HG03439 (cell line): ENCODE measurements around the gene ACSM6.
"Not testable (repeated sequence)": the region's sequence is repeated elsewhere in the genome, so short reads cannot be mapped to it uniquely, and the experiment has no call there.

Experiments used
- ATAC-seq: cut with Tn5 transposase; IDR thresholded peaks from one replicate; pipeline ENCODE4 v1.9.1; 2021; ENCODE audit warnings: mild to moderate bottlenecking, moderate library complexity; ENCODE audit not compliant: unreplicated experiment

Gene ACSM6

GRCh38 chr10:95214793-95215192 is 20.8 kb downstream of the ACSM6 start:
- no peak for ATAC-seq

DNA sequence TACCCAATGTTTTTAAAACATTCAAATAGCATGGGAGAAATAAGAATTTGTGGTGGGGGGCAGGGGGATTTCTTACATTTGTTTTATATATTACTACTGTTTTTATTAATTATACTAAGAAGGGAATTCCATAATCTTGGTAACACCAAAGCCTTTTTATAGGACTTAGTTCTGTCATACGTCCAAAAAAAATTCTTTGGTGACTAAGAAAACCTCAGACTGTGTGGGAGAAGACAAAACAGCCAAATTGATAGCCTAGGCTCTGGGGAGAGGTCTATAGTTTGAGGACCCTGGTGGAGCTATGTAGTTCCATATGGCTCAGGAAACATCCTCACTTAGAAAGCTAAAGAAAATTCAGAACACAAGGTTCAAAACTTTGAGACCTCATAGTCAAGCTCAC is 23.4 kb downstream of the ACSM6 start:
- ATAC-seq: no peak

DNA sequence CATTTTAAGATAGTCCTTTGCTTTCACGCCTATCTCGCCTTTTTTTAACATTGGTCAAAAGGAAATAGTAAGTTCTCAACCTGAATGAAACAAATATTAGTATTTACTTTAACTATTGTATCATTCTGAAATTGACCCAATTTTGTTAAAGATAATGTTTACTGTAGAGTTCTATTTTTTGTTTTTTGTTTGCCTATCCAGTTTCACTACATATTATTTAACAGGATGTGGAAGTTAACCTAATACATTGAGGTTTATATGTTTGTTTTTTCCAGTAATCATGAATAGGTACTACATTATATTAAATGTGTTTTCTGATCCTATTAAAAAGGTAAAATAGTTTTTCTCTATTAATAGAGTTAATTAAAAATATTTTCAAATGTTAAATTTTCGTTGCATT is 26.5 kb downstream of the ACSM6 start:
- ATAC-seq: no peak

DNA sequence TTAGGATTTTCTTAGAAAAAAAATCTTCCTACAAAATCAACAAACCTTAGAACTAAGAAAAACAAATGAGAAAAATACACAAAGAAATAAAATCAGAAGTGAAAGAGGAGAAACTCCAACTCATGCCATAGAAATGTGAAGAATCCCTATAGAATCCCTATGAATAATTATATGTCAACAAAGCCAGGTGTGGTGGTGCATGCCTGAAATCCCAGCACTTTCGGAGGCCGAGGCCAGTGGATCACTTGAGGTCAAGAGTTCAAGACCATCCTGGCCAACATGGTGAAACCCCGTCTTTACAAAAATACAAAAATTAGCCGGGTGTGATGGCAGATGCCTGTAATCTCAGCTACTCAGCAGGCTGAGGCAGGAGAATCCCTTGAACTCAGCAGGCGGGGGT is 27.1 kb downstream of the ACSM6 start:
- ATAC-seq: no peak

GRCh38 chr10:95225136-95225535 is 31.1 kb downstream of the ACSM6 start:
- no peak for ATAC-seq

- ATAC-seq: not testable (repeated sequence)
Observed at GRCh38 chr10:95228934-95229723, 35.1 kb downstream of the ACSM6 start.

- ATAC-seq: no peak
Observed at GRCh38 chr10:95229724-95230627, 35.9 kb downstream of the ACSM6 start.

DNA sequence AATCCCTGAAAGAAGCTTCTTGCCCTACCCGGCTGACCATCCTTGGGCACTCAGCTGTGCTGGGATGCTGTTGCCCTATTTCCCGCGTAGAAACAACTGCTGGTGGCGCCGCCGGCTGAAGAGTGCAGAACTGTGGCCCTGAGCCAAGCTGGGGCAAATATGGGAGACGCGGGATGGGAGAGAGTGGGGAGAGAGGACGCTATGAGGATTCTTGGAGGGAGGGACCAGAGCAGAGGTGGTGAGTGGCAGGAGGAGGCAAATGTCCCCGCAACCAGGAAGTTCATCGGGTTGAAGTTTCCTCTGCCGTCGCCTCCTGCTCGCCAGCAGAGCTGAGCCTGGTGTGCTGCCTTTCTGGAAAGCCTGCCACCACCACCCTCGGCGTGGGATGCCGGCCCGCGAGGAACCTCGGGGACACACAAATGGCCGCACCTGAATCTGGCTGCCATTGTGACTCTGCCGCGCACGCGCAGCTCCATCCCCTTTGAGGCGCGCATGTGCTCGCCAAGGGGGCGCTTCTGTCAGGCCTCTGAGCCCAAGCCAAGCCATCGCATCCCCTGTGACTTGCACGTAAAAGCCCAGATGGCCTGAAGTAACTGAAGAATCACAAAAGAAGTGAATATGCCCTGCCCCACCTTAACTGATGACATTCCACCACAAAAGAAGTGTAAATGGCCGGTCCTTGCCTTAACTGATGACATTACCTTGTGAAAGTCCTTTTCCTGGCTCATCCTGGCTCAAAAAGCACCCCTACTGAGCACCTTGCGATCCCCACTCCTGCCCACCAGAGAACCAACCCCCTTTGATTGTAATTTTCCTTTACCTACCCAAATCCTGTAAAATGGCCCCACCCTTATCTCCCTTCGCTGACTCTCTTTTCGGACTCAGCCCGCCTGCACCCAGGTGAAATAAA is 36.9 kb downstream of the ACSM6 start:
- not testable (repeated sequence) for ATAC-seq

GRCh38 chr10:95233377-95234034 is 39.5 kb downstream of the ACSM6 start:
- no peak for ATAC-seq

GRCh38 chr10:95234951-95235350 is 40.9 kb downstream of the ACSM6 start:
- no peak for ATAC-seq

GRCh38 chr10:95235676-95236067 is 41.6 kb downstream of the ACSM6 start:
- ATAC-seq: no peak

GRCh38 chr10:95236068-95236903 is 42.2 kb downstream of the ACSM6 start:
- ATAC-seq: peak; percentile 99

- ATAC-seq: no peak
Observed at GRCh38 chr10:95237376-95238170, 43.5 kb downstream of the ACSM6 start.

- ATAC-seq: not testable (repeated sequence)
Observed at GRCh38 chr10:95240096-95240495, 46.1 kb downstream of the ACSM6 start.

DNA sequence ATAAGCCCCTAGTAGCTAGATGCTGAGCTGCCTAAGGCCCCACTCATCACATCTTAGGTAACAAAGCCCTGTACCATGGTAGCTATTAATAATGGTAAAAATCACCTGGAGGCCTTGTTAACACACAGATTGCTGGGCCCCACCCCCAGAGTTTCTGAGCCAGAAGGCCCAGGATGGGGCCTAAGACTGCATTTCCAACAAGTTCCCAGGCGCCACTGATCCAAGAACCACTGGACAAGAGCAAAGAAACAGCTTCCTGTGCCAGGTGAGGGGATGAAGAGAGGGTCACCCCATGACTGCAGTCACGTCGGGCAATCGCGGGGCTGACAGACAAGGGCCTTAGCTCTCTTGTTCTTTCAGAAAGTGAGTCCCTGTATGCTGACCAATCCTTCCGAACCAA is 46.8 kb downstream of the ACSM6 start:
- no peak for ATAC-seq

DNA sequence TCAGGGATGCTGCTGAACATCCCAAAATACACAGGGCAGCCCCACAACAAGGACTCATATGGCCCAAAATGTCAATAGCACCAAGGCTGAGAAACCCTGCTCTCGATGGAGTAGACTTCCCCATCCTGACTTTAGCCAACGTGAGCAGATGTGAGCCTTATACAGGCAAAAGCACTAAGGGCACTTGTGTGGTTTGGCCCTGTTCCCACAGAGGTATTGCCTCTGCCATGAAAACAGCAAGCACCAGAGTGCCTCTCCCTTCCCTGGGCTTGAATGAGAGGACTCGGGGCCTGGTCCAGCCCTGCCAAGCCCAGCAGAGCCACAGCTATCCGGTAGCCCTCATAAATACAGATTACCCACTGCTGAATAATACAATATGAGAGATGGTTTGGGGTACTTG is 47.5 kb downstream of the ACSM6 start:
- ATAC-seq: no peak

DNA sequence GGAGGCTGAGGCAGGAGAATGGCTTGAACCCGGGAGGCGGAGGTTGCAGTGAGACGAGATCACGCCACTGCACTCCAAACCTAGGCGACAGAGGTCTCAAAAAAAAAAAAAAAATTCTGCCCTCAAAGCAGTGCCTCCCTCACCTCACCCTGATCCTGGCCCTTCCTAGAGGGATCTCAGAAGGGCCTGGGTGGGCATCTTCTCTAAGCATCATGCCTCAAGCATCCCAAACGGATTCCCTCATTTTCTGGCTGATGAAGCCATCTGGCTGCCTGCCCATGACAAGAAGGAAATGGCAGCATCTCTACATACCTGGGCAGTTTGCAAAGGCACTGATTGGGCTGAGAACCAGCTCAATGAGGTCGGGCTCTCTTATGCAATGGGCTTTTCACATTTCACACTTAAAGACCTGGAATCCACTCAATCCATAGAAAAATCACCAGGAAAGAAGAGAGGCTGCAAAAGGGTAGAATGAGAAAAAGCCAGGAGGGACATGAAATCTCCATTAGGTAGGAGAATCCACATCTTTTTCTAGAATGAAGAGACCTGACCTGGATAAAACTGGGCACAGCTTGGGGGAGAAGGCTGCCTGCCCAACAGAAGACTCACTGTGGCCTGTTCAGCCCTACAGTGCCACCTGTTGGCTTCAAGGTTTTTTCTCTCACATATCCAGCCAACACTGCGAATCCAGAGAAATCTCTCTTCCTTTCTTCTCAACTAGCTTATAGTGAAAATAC is 48.7 kb downstream of the ACSM6 start:
- no peak for ATAC-seq

DNA sequence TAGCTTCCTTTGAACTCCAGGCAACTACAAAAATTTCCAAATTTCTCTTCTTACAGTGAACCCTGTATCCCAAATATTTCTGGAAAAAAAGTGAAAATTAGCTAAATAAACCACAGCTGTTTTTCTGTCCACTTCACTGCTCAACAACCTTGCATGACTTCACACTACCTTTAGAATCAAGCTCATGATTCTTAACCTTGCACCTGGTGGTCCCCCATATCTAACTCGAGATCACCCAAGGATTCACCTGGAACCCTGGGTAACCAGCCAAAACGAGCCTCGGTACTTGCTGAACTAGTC is 49.2 kb downstream of the ACSM6 start:
- ATAC-seq: no peak
